Activated CD4-positive, CD25-positive, alpha-beta regulatory T cell treated with anti-CD3 and anti-CD28 coated beads, Interleukin-2, amount 50 U/mL, for 72 hours (primary cell): ENCODE results near the gene UGT2B10.

ENCODE experiments used
- DNase-seq: peaks from one replicate; pipeline ENCODE4 v3.0.0; 2021

Gene UGT2B10

DNA sequence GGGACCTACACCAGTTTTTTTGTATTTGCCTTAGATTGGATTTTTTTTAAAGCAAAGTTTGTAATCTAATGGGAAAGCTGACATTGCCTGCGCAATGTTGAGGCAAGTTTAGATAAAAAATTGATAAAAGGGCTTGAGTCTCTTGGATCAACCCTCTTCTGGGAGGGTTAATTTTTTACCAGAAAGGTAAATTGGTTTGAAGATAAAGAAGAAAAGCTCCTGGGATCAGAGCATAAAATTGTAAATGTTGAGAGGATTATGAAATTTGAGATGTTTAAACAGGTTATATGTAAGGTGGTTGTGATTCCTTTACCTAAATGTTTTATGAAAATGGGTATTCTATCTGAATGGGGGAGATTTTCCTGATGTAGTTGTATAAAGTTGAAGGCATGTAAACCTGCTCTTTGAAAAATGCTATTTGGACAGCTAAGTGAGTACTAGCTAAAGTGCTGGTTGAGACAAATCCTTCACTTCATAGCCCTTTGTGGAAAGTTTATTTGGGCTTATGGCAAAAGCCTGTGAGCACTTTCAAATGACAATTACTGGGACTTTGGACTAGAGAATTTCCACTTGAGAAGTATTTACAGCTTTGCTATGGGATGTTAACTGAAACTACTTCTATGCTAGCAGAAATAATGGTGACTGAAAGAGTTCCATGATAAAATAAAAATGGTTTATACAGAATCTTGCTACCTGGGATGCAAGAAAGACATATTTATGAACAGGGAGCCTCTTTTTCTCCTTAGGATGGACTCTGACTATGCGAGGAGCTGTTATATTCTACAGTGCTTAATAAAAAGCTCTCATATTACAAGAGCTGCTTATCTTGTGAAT is 56.2 kb downstream of the UGT2B10 start:
- no peak for DNase-seq

DNA sequence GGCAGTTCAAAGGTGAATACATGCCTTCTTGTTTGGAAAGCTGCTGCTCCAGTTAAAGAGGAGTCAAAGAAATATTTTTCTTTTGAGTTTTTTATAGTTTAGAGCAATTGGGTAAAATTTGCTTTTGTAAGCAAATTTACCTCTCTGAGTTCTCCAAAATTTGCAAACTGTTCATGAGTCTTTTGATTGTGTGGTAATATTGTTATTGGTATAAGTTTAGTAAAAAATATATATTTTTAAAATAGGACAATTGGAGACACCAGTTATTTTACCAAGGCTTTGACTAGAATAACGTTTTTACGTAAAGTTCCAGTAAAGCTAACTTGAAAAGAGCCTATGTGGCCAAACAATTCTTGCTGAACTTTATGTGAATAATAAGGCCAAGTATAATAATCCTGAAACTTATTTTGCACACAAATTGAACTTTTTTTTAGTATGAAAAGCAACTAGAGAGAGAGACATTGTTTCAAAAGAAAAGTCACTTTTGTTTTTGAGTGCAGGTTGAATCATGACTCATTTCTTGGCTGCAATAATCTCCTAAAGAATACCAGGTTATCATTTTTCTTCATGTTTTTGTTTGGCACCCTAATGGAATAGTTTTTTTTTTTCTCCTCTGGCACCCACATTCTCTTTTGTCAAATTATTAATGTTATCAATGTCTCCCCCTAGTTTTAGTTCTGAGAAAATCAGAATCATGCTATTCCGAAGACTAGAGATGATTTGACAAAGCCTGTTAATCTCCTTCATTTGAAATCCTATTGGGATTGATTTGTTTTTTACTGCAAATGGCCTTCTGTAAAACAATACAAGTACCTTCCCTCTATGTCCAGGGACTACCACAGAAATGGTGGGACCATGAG is 57.1 kb downstream of the UGT2B10 start:
- no peak for DNase-seq

DNA sequence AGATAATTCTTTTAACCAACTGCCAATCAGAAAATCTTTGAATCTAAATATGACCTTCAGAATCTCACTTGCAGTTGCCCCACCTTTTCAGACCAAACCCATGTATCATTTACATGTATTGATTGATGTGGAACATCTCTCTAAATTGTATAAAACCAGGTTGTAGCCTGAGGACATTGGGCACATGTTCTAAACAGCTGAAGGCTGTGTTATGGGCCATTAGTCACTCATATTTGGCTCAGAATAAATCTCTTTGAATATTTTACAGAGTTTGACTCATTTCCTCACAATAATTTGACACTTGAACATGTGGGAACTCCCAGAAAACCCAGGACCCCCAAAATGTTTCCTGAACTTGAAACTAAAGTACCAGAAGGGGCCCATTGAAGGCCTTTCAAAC is 58.7 kb downstream of the UGT2B10 start:
- DNase-seq: no peak

DNA sequence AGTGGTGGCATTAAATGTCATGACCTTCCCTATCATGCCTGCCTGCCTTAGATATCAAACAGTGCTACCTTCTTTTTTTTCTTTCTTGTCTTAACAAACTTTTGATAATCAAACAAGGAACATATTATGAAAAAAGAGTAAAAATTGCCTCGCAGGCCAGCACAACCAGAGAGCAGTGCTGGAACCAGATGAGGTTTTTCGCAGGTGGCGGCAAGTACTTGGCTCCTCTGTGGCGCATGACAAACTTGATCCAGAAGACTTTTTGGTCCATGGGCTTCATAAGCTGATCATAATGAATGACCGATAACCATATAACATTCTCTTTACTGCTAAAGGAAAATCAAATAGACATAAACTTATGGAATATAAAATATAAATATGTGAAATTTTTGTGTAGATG is 61.8 kb downstream of the UGT2B10 start:
- no peak for DNase-seq

DNA sequence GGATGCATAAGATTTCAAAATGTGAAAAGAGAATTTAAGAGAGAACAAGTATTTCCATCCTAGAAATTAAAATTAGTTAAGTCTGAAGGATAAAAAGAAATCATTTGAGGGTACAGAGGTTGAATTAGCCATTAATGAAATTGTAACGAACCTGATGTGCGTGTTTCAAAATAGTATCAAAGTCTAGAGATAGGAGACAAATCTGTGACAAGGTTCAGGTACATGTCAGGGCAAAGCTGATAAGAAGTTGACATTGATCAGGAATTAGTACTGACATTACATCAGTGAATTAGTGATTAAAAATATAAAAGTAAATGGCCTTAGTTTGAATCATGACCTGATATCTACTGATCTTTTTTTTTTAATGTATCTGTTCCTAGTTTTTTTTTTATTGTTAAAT is 62.3 kb downstream of the UGT2B10 start:
- DNase-seq: no peak
